ENCODE measurements around the gene DCPS. TPM values are rescaled to one million over a fixed set of nuclear protein-coding genes. Genes with fewer than 3 reads are reported as not detected.
A peak's percentile ranks its signal among the peaks of the same experiment; 100 is the strongest.
"Not testable (repeated sequence)": the region's sequence is repeated elsewhere in the genome, so short reads cannot be mapped to it uniquely, and the experiment has no call there.

The DCPS gene
- polyA plus RNA-seq, 6 donors from 2014 or later, result 28.4 to 49.1 (median 39.5) TPM

DNA sequence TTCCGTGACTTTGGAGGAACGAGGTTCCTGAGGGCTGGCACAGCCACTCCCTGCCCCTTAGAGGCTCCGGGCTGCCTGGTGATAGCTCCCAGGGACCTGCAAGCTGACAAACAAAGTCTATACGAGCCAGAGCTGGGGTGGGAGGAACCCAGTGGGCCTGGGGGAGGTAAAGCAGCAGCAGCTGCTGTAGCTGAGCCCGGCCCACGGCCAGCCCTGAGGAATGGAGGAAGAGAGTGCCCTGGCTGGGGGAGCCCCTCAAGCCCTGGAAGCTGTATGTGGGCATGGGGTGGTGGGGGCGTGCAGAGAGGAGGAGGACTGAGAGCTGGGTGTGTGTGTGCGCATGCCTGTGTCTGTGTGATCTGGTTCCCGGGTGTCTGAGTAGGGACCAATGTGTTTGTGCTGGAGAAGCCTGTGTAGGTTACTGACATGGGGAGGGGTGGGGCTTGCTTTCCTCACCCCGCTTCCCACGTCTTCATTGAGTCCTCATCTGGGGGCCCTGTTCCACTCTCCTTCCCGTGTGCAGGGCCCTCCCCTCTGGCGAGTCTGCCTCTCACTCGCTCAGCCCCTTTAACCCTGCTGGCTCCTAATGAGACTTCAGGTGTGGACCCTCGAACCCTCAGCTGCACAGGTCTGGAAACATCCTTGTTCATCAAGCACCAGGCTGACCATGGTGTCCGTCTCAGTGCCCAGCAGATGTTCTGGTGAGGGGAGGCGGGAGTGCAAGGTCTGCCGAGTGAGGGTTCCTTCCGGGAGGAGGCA is 62.4 kb downstream of the DCPS start:
- H3K27me3 Mint-ChIP-seq, result no peaks in the 10 kb centered on the region
- no peaks in the 10 kb centered on the region for H3K36me3 Mint-ChIP-seq
- H3K9me3 Mint-ChIP-seq, result no peaks in the 10 kb centered on the region
- no peak for DNase-seq
- no peak overlapping the region for H3K4me3 Mint-ChIP-seq
- H3K4me1 Mint-ChIP-seq, result peaks cover 0 to 6% (median 0%) of the 10 kb centered on the region in 3 donors
- H3K27ac Mint-ChIP-seq, result no peak overlapping the region
- no peak for ATAC-seq (ENCODE audit: low read depth in 2 of 2)

DNA sequence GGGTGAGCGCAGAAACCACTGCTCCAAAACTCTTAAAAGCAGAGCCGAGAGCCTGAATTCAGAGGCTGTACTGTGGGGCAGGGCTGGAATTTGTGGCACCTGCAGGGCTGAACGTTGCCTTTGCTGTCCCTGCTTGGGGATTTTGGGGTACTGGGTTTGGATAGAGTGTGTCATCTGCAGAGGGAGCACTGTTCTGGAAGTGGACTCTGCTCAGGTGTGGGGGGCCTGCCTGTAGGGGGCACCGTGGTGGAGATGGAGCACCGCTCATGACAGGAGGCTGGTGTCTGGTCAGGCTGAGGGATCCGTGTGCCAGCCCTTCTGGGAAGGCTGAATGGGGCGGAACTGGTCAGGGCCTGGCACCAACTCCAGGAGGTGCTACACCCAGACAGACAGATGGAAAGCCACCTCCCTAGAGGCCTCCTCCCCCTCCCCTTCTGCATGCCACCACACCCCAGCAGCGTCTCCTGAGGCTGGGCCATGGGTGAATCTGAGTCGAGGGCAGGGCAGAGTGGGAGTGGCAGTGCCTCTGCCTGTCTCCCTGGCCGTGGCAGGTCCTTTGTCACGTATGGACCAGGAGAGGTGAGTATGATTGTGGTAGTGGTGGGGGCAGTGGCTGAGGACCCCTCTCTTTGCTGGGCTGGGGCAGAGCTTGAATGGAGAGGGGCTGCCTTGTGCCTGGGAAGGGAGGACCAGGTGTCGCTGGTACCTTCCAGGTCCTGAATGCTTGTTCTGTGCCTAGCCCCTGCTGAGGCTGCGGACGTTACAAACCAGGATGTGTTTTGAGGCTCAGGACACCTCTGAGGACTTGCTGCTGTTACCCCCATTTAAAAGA is 63.2 kb downstream of the DCPS start:
- ATAC-seq (ENCODE audit: low read depth in 2 of 2); H3K9me3 Mint-ChIP-seq; H3K27me3 Mint-ChIP-seq; H3K4me1 Mint-ChIP-seq; H3K4me3 Mint-ChIP-seq; H3K36me3 Mint-ChIP-seq; DNase-seq: not testable (repeated sequence)
- H3K27ac Mint-ChIP-seq, result peak overlapping the region in 1 of 6 donors; percentile 36

DNA sequence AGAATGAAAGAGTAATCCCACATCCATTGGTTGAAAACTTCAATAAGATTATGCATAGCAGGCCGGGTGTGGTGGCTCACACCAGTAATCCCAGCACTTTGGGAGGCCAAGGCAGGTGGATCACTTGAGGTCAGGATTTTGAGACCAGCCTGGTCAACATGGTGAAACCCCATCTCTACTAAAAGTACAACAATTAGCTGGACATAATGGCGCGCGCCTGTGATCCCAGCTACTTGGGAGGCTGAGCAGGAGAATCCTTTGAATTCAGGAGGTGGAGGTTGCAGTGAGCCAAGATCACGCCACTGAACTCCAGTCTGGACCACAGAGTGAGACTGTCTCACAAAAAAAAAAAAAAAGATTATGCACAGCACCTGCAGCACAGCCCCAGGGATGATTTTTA is 63.9 kb downstream of the DCPS start:
- H3K27ac Mint-ChIP-seq, H3K36me3 Mint-ChIP-seq, H3K4me1 Mint-ChIP-seq: not testable (repeated sequence)

DNA sequence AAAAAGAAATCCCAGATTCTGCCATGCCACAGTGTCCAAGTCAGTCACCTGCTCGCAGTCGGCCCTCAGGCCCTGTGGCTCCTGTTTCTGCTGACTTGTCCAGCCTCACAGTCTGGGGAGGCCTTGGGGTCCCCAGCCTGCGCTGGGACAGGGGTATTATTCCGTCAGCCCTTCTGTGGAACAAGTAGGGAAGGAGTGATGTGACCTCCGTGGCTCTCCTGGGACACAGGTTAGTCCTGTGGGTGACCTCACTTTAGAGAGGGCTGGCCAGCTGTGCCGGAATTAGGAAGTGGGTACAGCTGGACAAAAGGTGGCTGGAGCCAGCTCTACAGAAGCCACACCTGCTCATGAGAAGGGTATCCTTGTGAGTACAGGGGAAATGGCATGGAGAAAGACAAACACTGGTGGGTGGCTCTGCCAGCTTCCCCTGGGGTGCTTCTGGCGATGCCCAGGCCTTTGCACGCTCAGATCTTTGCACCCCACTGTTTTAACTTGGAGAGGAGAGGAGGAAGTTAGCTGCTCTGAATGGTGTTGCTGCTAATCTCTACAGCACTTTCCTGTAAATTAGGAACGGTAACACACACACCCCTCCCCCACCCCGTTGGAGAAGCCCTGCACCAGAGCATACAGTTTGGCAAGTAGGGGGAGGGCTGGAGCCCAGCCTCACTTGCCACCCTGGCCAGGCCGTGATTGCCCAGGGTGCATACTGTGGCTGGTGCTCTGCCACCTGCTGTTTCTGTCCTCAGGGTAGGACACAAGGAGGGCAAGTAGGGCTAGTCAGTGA is 64.7 kb downstream of the DCPS start:
- H3K27ac Mint-ChIP-seq, result peak overlapping the region in 1 of 6 donors; percentile 26
- not testable (repeated sequence) for DNase-seq; ATAC-seq (ENCODE audit: low read depth in 2 of 2); H3K36me3 Mint-ChIP-seq; H3K9me3 Mint-ChIP-seq; H3K4me3 Mint-ChIP-seq; H3K4me1 Mint-ChIP-seq; H3K27me3 Mint-ChIP-seq

More for the DNA sequence above, 63.9 kb downstream of the DCPS start:
- not testable (repeated sequence) for H3K27me3 Mint-ChIP-seq; DNase-seq; H3K4me3 Mint-ChIP-seq; ATAC-seq (ENCODE audit: low read depth in 2 of 2); H3K9me3 Mint-ChIP-seq

DNA sequence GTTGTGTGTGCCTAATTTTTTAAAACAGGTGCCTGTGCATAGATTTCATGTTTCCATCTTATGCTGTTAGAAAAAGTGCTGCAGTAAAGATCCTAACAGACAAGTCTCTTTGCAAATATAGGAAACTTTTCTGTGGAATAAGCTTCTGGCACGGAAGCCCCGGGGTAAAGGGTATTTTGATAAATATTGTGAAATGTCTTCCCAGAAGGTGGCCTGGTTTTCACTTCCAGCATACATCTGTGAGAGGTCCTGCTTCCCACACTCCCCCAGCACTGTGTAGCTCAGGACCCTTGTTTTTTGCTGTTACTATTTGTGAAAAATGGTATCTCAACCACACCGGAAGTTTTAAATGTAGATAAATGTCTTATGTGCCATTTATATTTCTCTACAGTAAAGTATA is 66.2 kb downstream of the DCPS start:
- H3K27me3 Mint-ChIP-seq, result no peaks in the 10 kb centered on the region
- H3K4me1 Mint-ChIP-seq, result peaks cover 0 to 6% (median 0%) of the 10 kb centered on the region in 3 donors
- H3K27ac Mint-ChIP-seq, result no peak overlapping the region
- H3K36me3 Mint-ChIP-seq, result no peaks in the 10 kb centered on the region
- no peak overlapping the region for H3K4me3 Mint-ChIP-seq
- H3K9me3 Mint-ChIP-seq, result no peaks in the 10 kb centered on the region
- no peak for DNase-seq
- ATAC-seq (ENCODE audit: low read depth in 2 of 2), result no peak

DNA sequence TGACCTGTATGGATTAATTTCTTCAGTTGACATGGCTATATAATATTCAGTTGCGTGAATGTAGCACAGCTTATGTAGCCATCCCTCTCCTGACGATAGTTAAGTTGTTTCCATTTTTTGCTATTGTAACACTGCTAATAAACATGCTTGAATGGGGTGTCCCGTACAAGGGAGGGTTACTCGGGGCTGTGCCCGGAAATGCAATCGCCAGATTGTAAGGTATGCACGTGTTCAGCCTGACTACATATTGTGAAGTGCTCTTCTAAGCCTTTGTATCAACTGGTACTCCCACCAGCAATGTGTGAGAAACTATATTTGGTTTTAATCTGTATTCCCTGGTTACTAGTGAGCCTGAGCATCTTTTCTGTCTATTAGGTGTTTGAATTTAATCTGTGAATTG is 67.7 kb downstream of the DCPS start:
- DNase-seq, result no peak
- Mint-ChIP-seq H3K4me3 (no peak overlapping the region), H3K27me3 (no peaks in the 10 kb centered on the region), H3K27ac (no peak overlapping the region), H3K4me1 (peaks cover 0 to 6% (median 0%) of the 10 kb centered on the region in 3 donors), H3K36me3 (no peaks in the 10 kb centered on the region), H3K9me3 (no peaks in the 10 kb centered on the region)
- ATAC-seq (ENCODE audit: low read depth in 2 of 2), result no peak

DNA sequence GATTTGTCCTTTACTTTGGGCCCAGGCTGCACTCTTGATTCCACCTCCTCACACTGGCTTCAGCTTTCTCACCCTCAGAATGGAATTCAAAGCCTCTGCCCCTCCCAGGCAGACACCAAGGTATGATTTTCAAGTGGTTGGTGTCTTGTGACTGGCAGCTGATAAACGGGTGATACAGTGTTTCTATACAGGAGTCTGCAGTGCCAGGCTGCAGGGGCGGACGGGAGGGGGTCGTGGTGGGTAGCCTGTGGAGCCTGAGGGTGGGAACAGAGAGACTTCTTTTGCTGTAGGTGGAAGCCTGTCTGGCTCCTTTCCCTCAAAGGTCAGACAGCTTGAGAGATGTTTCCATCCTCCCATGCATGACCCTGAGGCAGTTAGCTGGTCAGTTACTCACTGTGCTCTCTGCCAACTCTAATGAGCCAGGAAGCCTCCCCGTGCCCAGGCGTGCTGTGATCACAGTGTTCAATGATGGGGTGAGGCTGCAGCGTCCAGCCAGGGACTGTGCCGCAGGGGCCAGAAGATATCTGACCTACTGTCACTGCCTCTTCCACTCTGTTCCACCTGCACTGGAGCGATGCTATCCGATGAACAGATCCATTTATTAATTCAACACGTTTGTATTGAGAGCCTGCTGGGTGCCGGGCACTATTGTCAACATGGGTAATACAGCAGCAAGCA is 69.7 kb downstream of the DCPS start:
- not testable (repeated sequence) for H3K27ac Mint-ChIP-seq; H3K4me1 Mint-ChIP-seq; DNase-seq; H3K27me3 Mint-ChIP-seq; H3K4me3 Mint-ChIP-seq; H3K9me3 Mint-ChIP-seq; H3K36me3 Mint-ChIP-seq; ATAC-seq (ENCODE audit: low read depth in 2 of 2)

DNA sequence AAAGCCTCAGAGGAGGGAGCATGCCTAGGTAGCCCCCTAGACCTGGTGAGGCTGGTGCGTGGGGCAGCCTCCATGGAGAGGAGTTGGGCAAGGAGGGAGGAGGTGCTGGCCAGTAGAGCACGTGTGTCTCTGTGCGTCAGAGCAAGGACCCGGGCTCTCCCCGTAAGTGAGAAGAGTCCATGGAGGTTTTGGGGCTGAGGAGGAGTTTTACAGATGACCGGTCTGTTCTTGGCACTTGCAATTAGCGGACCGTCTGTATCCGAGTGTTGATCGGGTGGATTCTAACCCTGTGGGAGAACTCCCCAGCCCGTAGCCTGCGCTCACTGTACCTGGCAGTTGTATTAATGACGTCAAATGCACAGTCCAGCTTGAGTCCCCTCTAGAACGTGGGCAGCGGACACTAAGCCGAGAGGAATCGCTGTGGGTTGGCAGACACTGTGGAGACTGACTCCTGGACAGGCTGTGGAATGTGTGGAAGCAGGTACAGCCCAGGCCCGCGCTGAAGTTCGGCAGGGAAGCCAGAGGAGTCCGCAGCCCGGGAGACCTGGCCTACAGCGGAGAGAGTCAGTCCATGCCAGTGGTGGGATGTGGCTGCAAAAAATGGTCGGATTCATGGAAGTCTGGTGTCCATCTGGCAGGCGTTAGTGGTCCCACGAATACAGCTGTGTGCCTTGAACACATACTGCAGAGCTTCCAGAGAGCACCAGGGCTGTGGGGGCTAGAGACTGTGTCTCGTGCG is 70.9 kb downstream of the DCPS start:
- not testable (repeated sequence) for ATAC-seq (ENCODE audit: low read depth in 2 of 2); H3K4me3 Mint-ChIP-seq; H3K36me3 Mint-ChIP-seq; H3K9me3 Mint-ChIP-seq; H3K4me1 Mint-ChIP-seq; H3K27me3 Mint-ChIP-seq; H3K27ac Mint-ChIP-seq; DNase-seq

DNA sequence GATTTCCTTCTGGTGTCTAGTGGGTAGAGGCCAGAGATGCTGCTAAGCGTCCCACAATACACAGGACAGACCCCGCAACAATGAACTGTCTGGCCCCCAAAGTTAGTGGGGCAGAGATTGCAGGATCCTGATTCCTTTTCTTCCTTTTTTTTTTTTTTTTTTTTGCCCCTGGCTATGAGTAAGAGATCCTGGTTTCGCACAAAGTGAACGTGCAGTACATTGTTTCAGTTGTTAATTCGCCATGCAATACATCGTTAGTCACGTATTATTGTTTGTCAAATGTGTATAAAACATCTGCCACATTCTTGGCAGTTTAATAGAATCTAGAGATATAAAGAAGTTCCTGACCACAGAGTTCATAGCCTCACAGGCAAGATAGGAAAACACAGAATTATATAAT is 71.9 kb downstream of the DCPS start:
- no peaks in the 10 kb centered on the region for H3K9me3 Mint-ChIP-seq
- H3K4me3 Mint-ChIP-seq, result no peak overlapping the region
- no peaks in the 10 kb centered on the region for H3K4me1 Mint-ChIP-seq
- ATAC-seq (ENCODE audit: low read depth in 2 of 2) (no peak), DNase-seq (no peak)
- H3K36me3 Mint-ChIP-seq, result no peaks in the 10 kb centered on the region
- no peaks in the 10 kb centered on the region for H3K27me3 Mint-ChIP-seq
- H3K27ac Mint-ChIP-seq, result no peak overlapping the region

DNA sequence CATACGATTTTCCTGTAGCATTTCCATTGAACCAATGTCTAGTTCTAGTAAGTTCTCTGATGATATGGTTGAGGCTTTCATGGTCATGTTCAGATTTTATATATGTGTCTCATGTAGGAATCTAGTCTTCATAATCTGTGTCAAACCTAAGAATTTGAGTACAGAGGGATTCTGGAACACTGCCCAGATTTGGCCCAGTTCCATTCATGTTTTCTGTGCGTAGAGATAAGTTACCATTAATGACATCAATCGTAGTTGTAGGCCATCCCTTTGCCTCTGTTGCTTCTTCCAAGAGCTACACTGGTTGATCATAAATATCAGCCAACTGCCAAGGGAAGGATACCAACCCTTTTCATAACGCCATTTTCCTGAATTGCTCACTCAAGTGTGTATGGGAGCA is 74.9 kb downstream of the DCPS start:
- H3K4me3 Mint-ChIP-seq, result no peak overlapping the region
- H3K36me3 Mint-ChIP-seq, result no peaks in the 10 kb centered on the region
- no peaks in the 10 kb centered on the region for H3K9me3 Mint-ChIP-seq
- no peaks in the 10 kb centered on the region for H3K27me3 Mint-ChIP-seq
- no peaks in the 10 kb centered on the region for H3K4me1 Mint-ChIP-seq
- DNase-seq (no peak), ATAC-seq (ENCODE audit: low read depth in 2 of 2) (no peak)
- no peak overlapping the region for H3K27ac Mint-ChIP-seq

DNA sequence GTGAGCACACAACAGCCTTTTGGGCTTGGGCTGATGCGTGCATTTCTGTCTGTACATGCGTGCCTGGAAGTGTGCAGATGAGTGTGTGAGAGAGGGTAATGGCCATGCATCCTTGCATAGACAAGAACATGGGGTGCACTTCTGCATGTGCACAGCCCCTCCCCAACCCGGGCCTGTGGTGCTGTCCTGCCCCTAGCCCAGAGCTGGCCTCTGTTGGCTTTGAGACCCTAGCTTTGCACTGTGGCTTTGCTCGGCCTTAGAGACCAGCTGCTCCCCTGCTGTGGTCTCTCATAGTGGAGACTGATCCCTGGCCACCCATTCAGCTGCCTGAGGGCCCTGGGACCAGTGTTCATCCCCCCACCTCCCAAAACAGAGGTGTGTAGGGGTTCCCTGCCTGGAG is 77.0 kb downstream of the DCPS start:
- Mint-ChIP-seq H3K36me3 (no peaks in the 10 kb centered on the region), H3K9me3 (no peaks in the 10 kb centered on the region), H3K4me3 (no peak overlapping the region), H3K27ac (peak overlapping the region in 1 of 6 donors; percentile 24), H3K27me3 (no peaks in the 10 kb centered on the region), H3K4me1 (peaks cover 0 to under 1% (median 0%) of the 10 kb centered on the region in 3 donors)
- DNase-seq (no peak), ATAC-seq (ENCODE audit: low read depth in 2 of 2) (no peak)

DNA sequence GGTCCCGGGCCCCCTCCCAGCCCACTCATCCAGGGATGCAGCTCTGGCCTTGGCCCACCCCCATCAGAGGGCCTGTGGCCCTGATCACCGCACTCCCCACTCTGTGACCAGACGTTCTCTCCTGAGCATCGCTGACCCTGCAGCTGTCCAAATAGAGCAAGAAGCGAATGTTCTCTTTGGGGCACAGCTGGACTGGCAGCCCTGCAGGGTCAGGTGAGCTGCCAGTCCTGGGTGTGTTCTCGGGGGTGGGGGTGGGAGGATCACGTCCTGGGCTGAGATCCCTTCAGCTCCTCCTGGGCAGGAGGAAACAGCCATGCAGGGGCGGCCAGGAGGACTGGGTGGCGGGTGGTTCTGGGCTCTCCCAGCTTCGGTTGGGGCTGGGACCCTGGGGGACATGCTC is 78.1 kb downstream of the DCPS start:
- not testable (repeated sequence) for H3K36me3 Mint-ChIP-seq; H3K4me1 Mint-ChIP-seq; H3K27ac Mint-ChIP-seq; H3K4me3 Mint-ChIP-seq; ATAC-seq (ENCODE audit: low read depth in 2 of 2); H3K27me3 Mint-ChIP-seq; H3K9me3 Mint-ChIP-seq; DNase-seq

DNA sequence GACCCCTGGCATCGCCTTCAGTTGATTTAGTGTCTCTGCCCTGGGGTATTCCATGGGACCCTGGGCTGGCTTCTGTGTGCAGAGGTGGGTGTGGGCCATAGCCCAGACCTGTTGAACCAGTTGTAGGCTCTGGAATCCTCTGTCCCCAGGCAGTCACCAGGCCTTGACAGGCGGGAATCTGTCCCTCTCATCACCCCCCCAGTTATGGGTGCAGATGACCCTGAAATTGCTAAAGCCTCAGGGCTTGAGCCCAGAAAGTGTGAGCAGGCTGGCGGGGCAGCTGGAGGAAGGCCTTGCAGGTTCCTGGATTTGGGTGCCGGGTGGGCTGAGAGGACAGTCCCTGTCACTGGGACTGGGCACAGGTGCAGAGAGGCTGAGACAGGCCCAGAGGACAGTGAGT is 78.8 kb downstream of the DCPS start:
- not testable (repeated sequence) for H3K27me3 Mint-ChIP-seq; H3K4me3 Mint-ChIP-seq; DNase-seq; ATAC-seq (ENCODE audit: low read depth in 2 of 2); H3K4me1 Mint-ChIP-seq; H3K36me3 Mint-ChIP-seq; H3K9me3 Mint-ChIP-seq; H3K27ac Mint-ChIP-seq
